Measurements from ENCODE around the gene RORB. TPM values are rescaled to one million over a fixed set of nuclear protein-coding genes. Genes with fewer than 3 reads are reported as not detected.

RORB gene
- total RNA-seq, 1 donor from 2014 or later = 7.0 TPM

- intact Hi-C loops (cut with micrococcal nuclease) = no loop called here
- ATAC-seq (no peak), DNase-seq (no peak)
These were observed 73.9 kb downstream of the RORB start for GRCh38 chr9:74570879-74571512.

GRCh38 chr9:74573640-74574191 lies 76.6 kb downstream of the RORB start:
- ATAC-seq (no peak), DNase-seq (no peak)
- intact Hi-C loops (cut with micrococcal nuclease) = no loop called here

- intact Hi-C loops (cut with micrococcal nuclease) = no loop called here
- DNase-seq = no peak
- ATAC-seq = no peak
These were observed 79.0 kb downstream of the RORB start for GRCh38 chr9:74576176-74576575.

- intact Hi-C loops (cut with micrococcal nuclease) = no loop called here
- DNase-seq = no peak
- ATAC-seq = no peak
These were observed 80.8 kb downstream of the RORB start for GRCh38 chr9:74577956-74578355.

- intact Hi-C loops (cut with micrococcal nuclease) = no loop called here
- no peak for DNase-seq
- no peak for ATAC-seq
These were observed 92.4 kb downstream of the RORB start for GRCh38 chr9:74589576-74589975.

GRCh38 chr9:74595286-74595685 lies 98.2 kb downstream of the RORB start:
- ATAC-seq (no peak), DNase-seq (no peak)
- intact Hi-C loops (cut with micrococcal nuclease) = no loop called here

- no peak for ATAC-seq
- intact Hi-C loops (cut with micrococcal nuclease) = no loop called here
- no peak for DNase-seq
These were observed 101.7 kb downstream of the RORB start for GRCh38 chr9:74598874-74599273.

GRCh38 chr9:74609671-74610405 lies 112.7 kb downstream of the RORB start:
- intact Hi-C loops (cut with micrococcal nuclease) = no loop called here
- no peak for DNase-seq
- ATAC-seq = no peak

- no peak for ATAC-seq
- no peak for DNase-seq
- intact Hi-C loops (cut with micrococcal nuclease) = no loop called here
These were observed 113.5 kb downstream of the RORB start for GRCh38 chr9:74610523-74611061.

GRCh38 chr9:74630228-74630627 lies 133.1 kb downstream of the RORB start:
- intact Hi-C loops (cut with micrococcal nuclease) = no loop called here
- DNase-seq = no peak
- no peak for ATAC-seq

GRCh38 chr9:74639112-74639511 lies 142.0 kb downstream of the RORB start:
- ATAC-seq (no peak), DNase-seq (no peak)
- intact Hi-C loops (cut with micrococcal nuclease) = no loop called here

- no peak for ATAC-seq
- intact Hi-C loops (cut with micrococcal nuclease) = no loop called here
- no peak for DNase-seq
These were observed 145.2 kb downstream of the RORB start for GRCh38 chr9:74642376-74642775.

- DNase-seq (no peak), ATAC-seq (no peak)
- intact Hi-C loops (cut with micrococcal nuclease) = no loop called here
These were observed 146.3 kb downstream of the RORB start for GRCh38 chr9:74643303-74643923.

- no peak for DNase-seq
- intact Hi-C loops (cut with micrococcal nuclease) = no loop called here
- no peak for ATAC-seq
These were observed 146.9 kb downstream of the RORB start for GRCh38 chr9:74644023-74644422.

- intact Hi-C loops (cut with micrococcal nuclease) = no loop called here
- ATAC-seq = no peak
- DNase-seq = no peak
These were observed 148.0 kb downstream of the RORB start for GRCh38 chr9:74645007-74645639.

- DNase-seq (no peak), ATAC-seq (no peak)
- intact Hi-C loops (cut with micrococcal nuclease) = no loop called here
These were observed 156.4 kb downstream of the RORB start for GRCh38 chr9:74653410-74654080.

GRCh38 chr9:74662674-74663073 lies 165.5 kb downstream of the RORB start:
- intact Hi-C loops (cut with micrococcal nuclease) = no loop called here
- DNase-seq (no peak), ATAC-seq (no peak)

GRCh38 chr9:74663439-74663838 lies 166.3 kb downstream of the RORB start:
- ATAC-seq (no peak), DNase-seq (no peak)
- intact Hi-C loops (cut with micrococcal nuclease) = no loop called here

- no peak for ATAC-seq
- no peak for DNase-seq
- intact Hi-C loops (cut with micrococcal nuclease) = no loop called here
These were observed 169.6 kb downstream of the RORB start for GRCh38 chr9:74666625-74667316.
